ENCODE measurements around the gene ALAS1.

ALAS1 gene

GRCh38 chr3:52254608-52255007 lies 56.6 kb downstream of the ALAS1 start:
- Histone ChIP-seq H3K4me3 (ENCODE audit: low read depth, low read length) (no peak overlapping the region), H3K9ac (ENCODE audit: low read depth, low read length) (no peak overlapping the region), H3K9me3 (ENCODE audit: control insufficient read depth, insufficient read depth, low read length) (no peaks in the 10 kb centered on the region), H3K27me3 (ENCODE audit: control insufficient read depth, insufficient read depth, low read length) (no peaks in the 10 kb centered on the region), H3K36me3 (ENCODE audit: control insufficient read depth, insufficient read depth, low read length) (peaks cover 53% of the 10 kb centered on the region), H3K4me1 (ENCODE audit: control insufficient read depth, insufficient read depth, low read length) (no peaks in the 10 kb centered on the region)

GRCh38 chr3:52256159-52256558 lies 58.2 kb downstream of the ALAS1 start:
- H3K9ac ChIP-seq (ENCODE audit: low read depth, low read length) = no peak overlapping the region
- H3K4me1 ChIP-seq (ENCODE audit: control insufficient read depth, insufficient read depth, low read length) = no peaks in the 10 kb centered on the region
- no peaks in the 10 kb centered on the region for H3K27me3 ChIP-seq (ENCODE audit: control insufficient read depth, insufficient read depth, low read length)
- H3K36me3 ChIP-seq (ENCODE audit: control insufficient read depth, insufficient read depth, low read length) = peaks cover 60% of the 10 kb centered on the region
- no peak overlapping the region for H3K4me3 ChIP-seq (ENCODE audit: low read depth, low read length)
- H3K9me3 ChIP-seq (ENCODE audit: control insufficient read depth, insufficient read depth, low read length) = no peaks in the 10 kb centered on the region

- Histone ChIP-seq H3K9ac (ENCODE audit: low read depth, low read length) (no peak overlapping the region), H3K27me3 (ENCODE audit: control insufficient read depth, insufficient read depth, low read length) (no peaks in the 10 kb centered on the region), H3K4me1 (ENCODE audit: control insufficient read depth, insufficient read depth, low read length) (no peaks in the 10 kb centered on the region), H3K4me3 (ENCODE audit: low read depth, low read length) (no peak overlapping the region), H3K36me3 (ENCODE audit: control insufficient read depth, insufficient read depth, low read length) (peaks cover 59% of the 10 kb centered on the region), H3K9me3 (ENCODE audit: control insufficient read depth, insufficient read depth, low read length) (no peaks in the 10 kb centered on the region)
Measured at GRCh38 chr3:52256622-52257021, 58.7 kb downstream of the ALAS1 start.

- Histone ChIP-seq H3K27me3 (ENCODE audit: control insufficient read depth, insufficient read depth, low read length) (no peaks in the 10 kb centered on the region), H3K9me3 (ENCODE audit: control insufficient read depth, insufficient read depth, low read length) (no peaks in the 10 kb centered on the region), H3K4me1 (ENCODE audit: control insufficient read depth, insufficient read depth, low read length) (no peaks in the 10 kb centered on the region), H3K4me3 (ENCODE audit: low read depth, low read length) (no peak overlapping the region), H3K9ac (ENCODE audit: low read depth, low read length) (no peak overlapping the region), H3K36me3 (ENCODE audit: control insufficient read depth, insufficient read depth, low read length) (peaks cover 54% of the 10 kb centered on the region)
Measured at GRCh38 chr3:52257911-52258310, 60.0 kb downstream of the ALAS1 start.

GRCh38 chr3:52259035-52259434 lies 61.1 kb downstream of the ALAS1 start:
- Histone ChIP-seq H3K27me3 (ENCODE audit: control insufficient read depth, insufficient read depth, low read length) (no peaks in the 10 kb centered on the region), H3K9me3 (ENCODE audit: control insufficient read depth, insufficient read depth, low read length) (no peaks in the 10 kb centered on the region), H3K36me3 (ENCODE audit: control insufficient read depth, insufficient read depth, low read length) (peaks cover 57% of the 10 kb centered on the region), H3K4me3 (ENCODE audit: low read depth, low read length) (no peak overlapping the region), H3K9ac (ENCODE audit: low read depth, low read length) (no peak overlapping the region), H3K4me1 (ENCODE audit: control insufficient read depth, insufficient read depth, low read length) (no peaks in the 10 kb centered on the region)

- H3K4me1 ChIP-seq (ENCODE audit: control insufficient read depth, insufficient read depth, low read length) = no peaks in the 10 kb centered on the region
Measured at GRCh38 chr3:52259448-52259847, 61.5 kb downstream of the ALAS1 start.

GRCh38 chr3:52262447-52262846 lies 64.5 kb downstream of the ALAS1 start:
- H3K9ac ChIP-seq (ENCODE audit: low read depth, low read length) = no peak overlapping the region
- H3K4me3 ChIP-seq (ENCODE audit: low read depth, low read length) = no peak overlapping the region
- H3K4me1 ChIP-seq (ENCODE audit: control insufficient read depth, insufficient read depth, low read length) = no peaks in the 10 kb centered on the region
- H3K27me3 ChIP-seq (ENCODE audit: control insufficient read depth, insufficient read depth, low read length) = no peaks in the 10 kb centered on the region
- H3K36me3 ChIP-seq (ENCODE audit: control insufficient read depth, insufficient read depth, low read length) = peaks cover 48% of the 10 kb centered on the region
- no peaks in the 10 kb centered on the region for H3K9me3 ChIP-seq (ENCODE audit: control insufficient read depth, insufficient read depth, low read length)

More at GRCh38 chr3:52259448-52259847, 61.5 kb downstream of the ALAS1 start:
- Histone ChIP-seq H3K4me3 (ENCODE audit: low read depth, low read length) (no peak overlapping the region), H3K9me3 (ENCODE audit: control insufficient read depth, insufficient read depth, low read length) (no peaks in the 10 kb centered on the region), H3K27me3 (ENCODE audit: control insufficient read depth, insufficient read depth, low read length) (no peaks in the 10 kb centered on the region), H3K9ac (ENCODE audit: low read depth, low read length) (no peak overlapping the region), H3K36me3 (ENCODE audit: control insufficient read depth, insufficient read depth, low read length) (peaks cover 60% of the 10 kb centered on the region)

All from iPS-15b (cell line).